Measurements from ENCODE around the gene SHISAL1.

SHISAL1 gene

DNA sequence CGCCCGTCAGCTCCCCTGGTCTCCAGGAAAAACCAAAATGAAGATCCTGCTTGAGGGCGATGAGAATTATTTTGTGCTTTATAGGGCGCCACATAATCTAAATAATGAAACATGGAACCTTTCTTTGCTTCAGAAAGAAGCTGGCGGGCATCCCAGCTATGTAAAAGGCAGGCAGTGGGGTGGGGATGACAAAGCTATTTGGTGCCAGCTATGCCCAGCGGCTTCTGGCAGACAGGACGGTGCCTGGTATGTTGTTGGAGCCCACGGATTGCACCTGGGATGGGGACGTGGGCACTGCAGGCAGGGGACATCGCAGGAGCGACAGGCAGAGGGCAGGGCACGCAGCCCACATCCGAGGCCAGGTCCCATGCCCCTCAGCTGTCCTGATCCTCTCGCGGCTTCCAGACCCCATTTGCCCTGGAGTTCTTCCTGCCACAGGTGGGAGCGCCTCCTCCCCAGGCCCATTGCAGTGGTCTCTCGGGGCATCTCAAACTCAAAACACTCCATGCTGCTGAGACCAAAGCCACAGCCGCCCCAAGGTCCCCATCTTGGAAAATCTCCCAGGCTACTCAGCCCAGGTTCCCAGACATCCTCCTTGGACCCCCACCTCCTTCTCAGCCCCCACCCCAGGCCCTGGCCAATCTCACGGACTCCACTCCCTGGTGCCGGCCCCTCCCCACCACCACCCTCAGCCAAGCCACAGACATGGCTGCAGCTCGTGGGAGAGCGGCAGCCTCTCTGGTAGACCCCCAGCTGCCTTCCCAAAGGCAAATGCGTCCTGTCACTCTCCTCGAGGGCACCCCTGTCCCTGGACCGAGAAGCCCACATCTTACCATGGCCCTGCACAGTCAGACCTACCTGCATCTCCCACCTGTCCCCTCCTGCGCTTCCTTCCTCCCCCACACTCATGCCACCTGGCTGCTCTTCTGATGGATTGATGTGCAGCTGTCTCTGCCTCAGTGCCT, 45.7 kb downstream of the SHISAL1 start:
- no peak for TF ChIP-seq CTCF (IDR thresholded peaks at IDR 0.05; ENCODE audit: poor library complexity, severe bottlenecking)
- DNase-seq (ENCODE audit: low spot score), result no peak
- ATAC-seq (ENCODE audit: low read depth), result no peak
- H3K27me3 ChIP-seq (ENCODE audit: insufficient read depth, poor library complexity, severe bottlenecking), result no peaks in the 10 kb centered on the region
- no peaks in the 10 kb centered on the region for H3K4me1 ChIP-seq (ENCODE audit: insufficient read depth, poor library complexity, severe bottlenecking)
- H3K4me3 ChIP-seq (ENCODE audit: severe bottlenecking), result no peak overlapping the region
- H3K27ac ChIP-seq (ENCODE audit: poor library complexity, severe bottlenecking), result no peak overlapping the region
- no peaks in the 10 kb centered on the region for H3K9me3 ChIP-seq (ENCODE audit: severe bottlenecking)
- H3K36me3 ChIP-seq (ENCODE audit: low read depth), result no peaks in the 10 kb centered on the region

DNA sequence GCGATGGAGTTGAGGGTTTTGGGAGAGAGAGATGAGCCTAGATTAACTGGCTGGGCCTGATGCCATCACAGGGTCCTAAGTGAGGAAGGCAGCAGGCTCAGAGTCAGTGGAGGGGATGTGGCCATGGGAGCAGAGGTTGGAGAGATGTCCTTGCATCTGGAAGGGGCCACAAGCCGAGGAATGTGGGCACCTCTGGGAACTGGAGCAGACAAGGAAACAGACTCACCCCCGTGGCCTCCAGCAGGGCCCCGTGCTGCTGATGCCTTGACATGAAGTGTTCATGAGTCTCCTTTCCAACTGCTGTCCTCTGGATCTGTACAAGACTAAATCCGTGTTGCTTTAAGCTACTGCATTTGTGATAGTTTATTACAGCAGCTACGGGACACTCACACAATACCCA, 49.2 kb downstream of the SHISAL1 start:
- Histone ChIP-seq H3K27ac (ENCODE audit: poor library complexity, severe bottlenecking) (no peak overlapping the region), H3K27me3 (ENCODE audit: insufficient read depth, poor library complexity, severe bottlenecking) (no peaks in the 10 kb centered on the region), H3K9me3 (ENCODE audit: severe bottlenecking) (no peaks in the 10 kb centered on the region), H3K4me1 (ENCODE audit: insufficient read depth, poor library complexity, severe bottlenecking) (no peaks in the 10 kb centered on the region), H3K36me3 (ENCODE audit: low read depth) (no peaks in the 10 kb centered on the region), H3K4me3 (ENCODE audit: severe bottlenecking) (no peak overlapping the region)
- TF ChIP-seq CTCF (IDR thresholded peaks at IDR 0.05; ENCODE audit: poor library complexity, severe bottlenecking), result no peak
- no peak for ATAC-seq (ENCODE audit: low read depth)
- DNase-seq (ENCODE audit: low spot score), result no peak

DNA sequence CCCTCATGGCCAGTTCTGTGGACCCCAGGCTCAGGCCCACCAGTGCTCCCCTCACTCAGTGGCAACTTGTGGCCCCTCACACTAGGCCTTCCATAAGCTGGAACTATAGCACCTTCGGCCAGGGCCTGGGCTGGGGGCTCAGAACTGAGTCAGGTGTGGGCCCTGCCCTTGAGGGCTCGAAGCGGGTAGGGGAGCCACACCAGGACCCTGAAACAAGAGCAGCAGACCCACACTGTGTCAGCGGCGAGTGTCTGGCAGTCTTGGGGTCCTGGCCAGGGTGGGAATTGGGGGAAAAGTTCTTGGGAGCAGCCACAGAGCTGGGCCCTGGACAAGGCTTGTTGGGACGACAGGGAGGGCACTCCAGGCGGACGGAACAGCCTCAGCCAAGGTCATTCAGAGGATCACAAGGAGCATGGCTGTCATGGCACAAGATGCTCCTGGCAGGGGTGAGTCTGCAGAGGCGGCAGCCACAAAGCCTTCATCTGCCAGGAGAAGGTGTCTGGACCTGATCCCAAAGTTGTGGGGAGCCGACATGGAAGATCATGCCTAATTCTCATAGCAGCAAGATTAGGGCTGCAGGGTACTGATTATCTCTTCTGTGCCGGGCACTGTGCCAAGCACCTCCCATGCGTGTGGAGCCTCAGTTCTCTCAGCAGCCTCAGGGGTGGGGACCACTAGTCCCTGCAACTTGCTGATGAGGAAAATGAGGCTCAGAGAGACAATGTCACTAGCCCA, 50.7 kb downstream of the SHISAL1 start:
- ATAC-seq (ENCODE audit: low read depth) (no peak), DNase-seq (ENCODE audit: low spot score) (peak; percentile 23)
- no peaks in the 10 kb centered on the region for H3K9me3 ChIP-seq (ENCODE audit: severe bottlenecking)
- H3K4me1 ChIP-seq (ENCODE audit: insufficient read depth, poor library complexity, severe bottlenecking), result no peaks in the 10 kb centered on the region
- TF ChIP-seq CTCF (IDR thresholded peaks at IDR 0.05; ENCODE audit: poor library complexity, severe bottlenecking), result no peak
- H3K36me3 ChIP-seq (ENCODE audit: low read depth), result no peaks in the 10 kb centered on the region
- H3K27ac ChIP-seq (ENCODE audit: poor library complexity, severe bottlenecking), result no peak overlapping the region
- H3K27me3 ChIP-seq (ENCODE audit: insufficient read depth, poor library complexity, severe bottlenecking), result peaks cover 3% of the 10 kb centered on the region
- no peak overlapping the region for H3K4me3 ChIP-seq (ENCODE audit: severe bottlenecking)

- ATAC-seq (ENCODE audit: low read depth) (no peak), DNase-seq (ENCODE audit: low spot score) (no peak)
- Histone ChIP-seq H3K4me1 (ENCODE audit: insufficient read depth, poor library complexity, severe bottlenecking) (no peaks in the 10 kb centered on the region), H3K27me3 (ENCODE audit: insufficient read depth, poor library complexity, severe bottlenecking) (peaks cover 10% of the 10 kb centered on the region), H3K27ac (ENCODE audit: poor library complexity, severe bottlenecking) (no peak overlapping the region), H3K4me3 (ENCODE audit: severe bottlenecking) (no peak overlapping the region), H3K36me3 (ENCODE audit: low read depth) (no peaks in the 10 kb centered on the region), H3K9me3 (ENCODE audit: severe bottlenecking) (no peaks in the 10 kb centered on the region)
- TF ChIP-seq CTCF (IDR thresholded peaks at IDR 0.05; ENCODE audit: poor library complexity, severe bottlenecking), result no peak
Observed at GRCh38 chr22:44261164-44261860, 51.4 kb downstream of the SHISAL1 start.
